Peyer's patch (tissue), 4 donors: Measurements from ENCODE around the gene PRR33.

Experiments
- POLR2A ChIP-seq, 2 donors: fragments of 450-650 bp; IDR thresholded peaks; one replicate each; pipeline ENCODE4 v1.5.1; 2017; ENCODE audit warnings: antibody characterized with exemption in 2 of 2, mild to moderate bottlenecking in 2 of 2, moderate library complexity in 2 of 2
- TF ChIP-seq, protein P1 (sequence below), 6 experiments: fragments of 450-650 bp in 4 of 6; fragments of 200-600 bp in 2 of 6; sonication (generic) in 1 of 6; IDR thresholded peaks; one replicate each; pipeline ENCODE4 v1.5.1; 2017 to 2019; ENCODE audit warnings: antibody characterized with exemption in 6 of 6, mild to moderate bottlenecking in 3 of 6, moderate library complexity in 1 of 6

DNA sequence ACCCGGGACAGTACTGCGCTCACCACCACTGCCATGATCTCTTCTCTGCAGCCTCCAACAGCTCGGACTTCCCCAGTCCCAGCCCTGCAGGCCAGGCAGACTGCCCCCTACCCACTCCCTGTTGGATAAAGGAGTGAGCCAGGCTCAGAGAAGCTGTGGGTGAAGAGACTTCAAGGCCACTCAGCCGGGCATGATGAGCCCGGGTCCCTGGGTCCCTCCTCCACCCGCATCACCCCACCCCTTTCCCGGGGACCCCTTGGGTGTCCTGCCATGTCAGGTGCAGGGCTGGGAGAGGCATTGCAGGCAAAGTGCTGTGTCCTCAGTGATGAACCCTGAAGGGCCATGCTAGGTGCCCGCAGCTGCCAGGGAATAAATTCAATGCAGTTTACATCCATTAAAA, 24.3 kb downstream of the PRR33 start:
- TF ChIP-seq POLR2A (IDR thresholded peaks at IDR 0.05): no peak
- TF ChIP-seq, protein P1, sequence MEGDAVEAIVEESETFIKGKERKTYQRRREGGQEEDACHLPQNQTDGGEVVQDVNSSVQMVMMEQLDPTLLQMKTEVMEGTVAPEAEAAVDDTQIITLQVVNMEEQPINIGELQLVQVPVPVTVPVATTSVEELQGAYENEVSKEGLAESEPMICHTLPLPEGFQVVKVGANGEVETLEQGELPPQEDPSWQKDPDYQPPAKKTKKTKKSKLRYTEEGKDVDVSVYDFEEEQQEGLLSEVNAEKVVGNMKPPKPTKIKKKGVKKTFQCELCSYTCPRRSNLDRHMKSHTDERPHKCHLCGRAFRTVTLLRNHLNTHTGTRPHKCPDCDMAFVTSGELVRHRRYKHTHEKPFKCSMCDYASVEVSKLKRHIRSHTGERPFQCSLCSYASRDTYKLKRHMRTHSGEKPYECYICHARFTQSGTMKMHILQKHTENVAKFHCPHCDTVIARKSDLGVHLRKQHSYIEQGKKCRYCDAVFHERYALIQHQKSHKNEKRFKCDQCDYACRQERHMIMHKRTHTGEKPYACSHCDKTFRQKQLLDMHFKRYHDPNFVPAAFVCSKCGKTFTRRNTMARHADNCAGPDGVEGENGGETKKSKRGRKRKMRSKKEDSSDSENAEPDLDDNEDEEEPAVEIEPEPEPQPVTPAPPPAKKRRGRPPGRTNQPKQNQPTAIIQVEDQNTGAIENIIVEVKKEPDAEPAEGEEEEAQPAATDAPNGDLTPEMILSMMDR (IDR thresholded peaks at IDR 0.05): no peak
